BE2C (cell line): ENCODE results near the gene RNF152.

Experiments used
- DNase-seq: peaks from one replicate; pipeline ENCODE4 v3.0.0-alpha.2; 2020
- H3K27me3 ChIP-seq: fragments of 250-450 bp; sonication (Bioruptor Pico); 2 replicates; pipeline ENCODE4 v1.5.1; 2020; ENCODE audit warnings: mild to moderate bottlenecking
- H3K36me3 ChIP-seq: fragments of 250-450 bp; sonication (Bioruptor Pico); 2 replicates; pipeline ENCODE4 v1.5.1; 2020; ENCODE audit warnings: mild to moderate bottlenecking
- H3K4me1 ChIP-seq: fragments of 250-450 bp; sonication (Bioruptor Pico); 2 replicates; pipeline ENCODE4 v1.5.1; 2020
- H3K4me3 ChIP-seq: 2 replicates; pipeline ENCODE4 v1.5.1; 2011; ENCODE audit warnings: low read depth, low read length
- H3K9me3 ChIP-seq: fragments of 250-450 bp; sonication (Bioruptor Pico); 2 replicates; pipeline ENCODE4 v1.5.1; 2020
- CTCF ChIP-seq: IDR thresholded peaks from 2 replicates; pipeline ENCODE4 v1.5.1; 2012; ENCODE audit warnings: mild to moderate bottlenecking, low read depth, low read length

RNF152 gene

GRCh38 chr18:61883547-61883946 is 9.3 kb downstream of the RNF152 start:
- no peak for DNase-seq
- no peak overlapping the region for H3K4me3 ChIP-seq
- no peaks in the 10 kb centered on the region for H3K9me3 ChIP-seq
- no peaks in the 10 kb centered on the region for H3K36me3 ChIP-seq
- H3K4me1 ChIP-seq: no peaks in the 10 kb centered on the region
- TF ChIP-seq CTCF: no peak
- no peaks in the 10 kb centered on the region for H3K27me3 ChIP-seq

GRCh38 chr18:61882296-61883004 is 10.4 kb downstream of the RNF152 start:
- TF ChIP-seq CTCF: no peak
- Histone ChIP-seq H3K4me1 (no peaks in the 10 kb centered on the region), H3K27me3 (no peaks in the 10 kb centered on the region), H3K9me3 (no peaks in the 10 kb centered on the region), H3K4me3 (no peak overlapping the region), H3K36me3 (no peaks in the 10 kb centered on the region)
- DNase-seq: no peak

DNA sequence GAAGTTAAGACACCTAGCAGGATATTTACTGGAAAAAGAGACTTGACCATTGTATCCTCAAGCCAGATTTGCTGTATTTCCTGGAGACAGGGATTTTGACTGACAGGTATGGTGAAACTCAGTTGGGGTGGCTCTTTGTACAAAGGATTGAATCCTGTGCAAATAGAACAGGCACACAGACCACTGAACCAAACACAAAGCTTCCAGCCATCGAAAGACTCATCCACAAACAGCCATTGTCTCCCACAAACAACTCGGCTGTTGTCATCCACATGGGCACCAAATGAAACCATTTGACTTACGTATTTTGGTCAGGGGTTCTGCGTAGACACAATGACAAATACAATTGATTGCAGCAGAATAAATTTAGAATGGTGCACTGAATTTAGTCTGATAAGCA is 15.9 kb downstream of the RNF152 start:
- Histone ChIP-seq H3K27me3 (no peaks in the 10 kb centered on the region), H3K4me3 (no peak overlapping the region), H3K36me3 (no peaks in the 10 kb centered on the region), H3K9me3 (no peaks in the 10 kb centered on the region), H3K4me1 (no peaks in the 10 kb centered on the region)
- no peak for TF ChIP-seq CTCF
- DNase-seq: no peak

GRCh38 chr18:61870151-61870550 is 22.7 kb downstream of the RNF152 start:
- Histone ChIP-seq H3K4me1 (no peaks in the 10 kb centered on the region), H3K27me3 (no peaks in the 10 kb centered on the region), H3K36me3 (no peaks in the 10 kb centered on the region), H3K4me3 (no peak overlapping the region), H3K9me3 (no peaks in the 10 kb centered on the region)
- no peak for DNase-seq
- TF ChIP-seq CTCF: no peak

DNA sequence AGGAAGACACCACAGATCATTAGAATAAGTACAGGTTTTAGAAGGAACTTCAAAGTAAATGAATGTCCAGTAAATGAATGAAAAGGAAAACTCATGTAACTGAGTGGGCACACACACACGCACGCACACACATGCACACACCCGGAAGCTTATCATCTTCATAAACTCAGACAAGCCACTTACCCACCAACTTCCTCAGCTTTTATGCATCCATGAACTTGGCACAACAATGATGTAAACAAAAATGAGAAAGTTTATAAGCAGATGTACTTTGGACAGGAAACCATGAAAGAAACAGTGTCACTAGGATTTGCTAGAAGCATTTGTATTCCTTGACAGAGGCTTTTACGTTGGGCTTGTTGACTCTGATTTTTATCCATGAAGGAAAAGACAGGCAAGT is 23.2 kb downstream of the RNF152 start:
- Histone ChIP-seq H3K36me3 (no peaks in the 10 kb centered on the region), H3K4me1 (no peaks in the 10 kb centered on the region), H3K9me3 (no peaks in the 10 kb centered on the region), H3K27me3 (no peaks in the 10 kb centered on the region), H3K4me3 (no peak overlapping the region)
- no peak for TF ChIP-seq CTCF
- DNase-seq: no peak

GRCh38 chr18:61865466-61866175 is 27.2 kb downstream of the RNF152 start:
- no peak for TF ChIP-seq CTCF
- no peak overlapping the region for H3K4me3 ChIP-seq
- no peaks in the 10 kb centered on the region for H3K4me1 ChIP-seq
- DNase-seq: no peak
- H3K27me3 ChIP-seq: no peaks in the 10 kb centered on the region
- H3K36me3 ChIP-seq: no peaks in the 10 kb centered on the region
- H3K9me3 ChIP-seq: no peaks in the 10 kb centered on the region
